HG02588 (cell line): ENCODE results near the gene SERPINB7.

Experiments
- ATAC-seq: cut with Tn5 transposase; IDR thresholded peaks from one replicate; pipeline ENCODE4 v1.9.1; 2021; ENCODE audit warnings: mild to moderate bottlenecking, moderate library complexity; ENCODE audit not compliant: unreplicated experiment

SERPINB7 gene

DNA sequence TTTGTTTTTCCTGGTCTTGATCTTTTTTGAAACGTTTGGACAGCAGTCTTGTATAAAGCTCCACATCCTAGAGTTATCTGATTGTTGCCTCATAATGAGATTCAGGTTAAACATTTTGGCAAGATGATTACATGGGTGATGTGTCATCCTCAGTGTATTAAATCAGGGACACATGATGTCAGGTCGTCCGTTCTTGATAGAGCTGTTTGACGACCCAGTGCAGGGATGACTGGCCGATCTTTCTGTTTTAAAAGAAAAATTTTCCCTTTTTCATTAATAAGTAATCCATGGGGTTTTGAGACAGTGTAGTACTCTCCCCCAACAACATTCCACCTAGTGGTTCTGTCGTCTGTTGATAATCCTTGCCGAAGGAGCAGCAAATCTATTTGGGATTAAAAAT is 67.8 kb downstream of the SERPINB7 start:
- ATAC-seq = peak; percentile 62

DNA sequence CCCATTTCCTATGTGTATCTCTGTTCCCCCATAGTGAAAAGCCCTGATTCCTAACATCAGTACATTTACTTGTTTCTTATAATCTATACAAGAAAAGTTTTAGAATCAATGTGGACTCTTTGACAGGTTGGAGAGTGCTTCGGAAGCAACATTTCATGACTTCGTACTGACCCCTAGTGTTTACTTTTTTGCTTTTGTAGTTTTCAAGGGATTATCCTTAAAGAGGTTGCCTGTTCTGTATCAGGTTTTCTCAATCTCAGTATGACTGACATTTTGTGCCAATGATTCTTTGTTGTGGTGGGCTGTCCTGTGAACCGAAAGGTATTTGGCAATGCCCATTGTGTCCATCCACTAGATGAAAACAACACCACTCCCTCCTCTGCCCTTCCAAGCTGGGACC is 69.0 kb downstream of the SERPINB7 start:
- ATAC-seq = no peak

DNA sequence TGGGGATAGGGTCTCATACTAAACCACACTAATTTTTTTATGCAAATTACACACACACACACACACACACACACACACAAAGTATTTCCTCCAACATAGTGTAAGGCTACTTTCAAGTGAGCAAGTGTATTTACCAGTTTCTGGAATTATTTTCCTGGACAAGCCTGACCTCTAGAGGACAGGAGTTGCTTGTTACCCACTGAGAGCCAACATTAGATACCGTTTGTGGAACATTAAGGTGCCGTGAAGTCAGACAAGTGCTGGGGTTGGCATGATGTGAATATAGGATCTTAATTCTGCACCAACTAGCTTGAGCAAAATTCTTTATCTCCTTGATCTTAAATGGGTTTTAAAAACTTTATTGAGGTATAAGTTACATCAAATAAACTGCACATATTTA is 72.9 kb downstream of the SERPINB7 start:
- ATAC-seq = no peak

DNA sequence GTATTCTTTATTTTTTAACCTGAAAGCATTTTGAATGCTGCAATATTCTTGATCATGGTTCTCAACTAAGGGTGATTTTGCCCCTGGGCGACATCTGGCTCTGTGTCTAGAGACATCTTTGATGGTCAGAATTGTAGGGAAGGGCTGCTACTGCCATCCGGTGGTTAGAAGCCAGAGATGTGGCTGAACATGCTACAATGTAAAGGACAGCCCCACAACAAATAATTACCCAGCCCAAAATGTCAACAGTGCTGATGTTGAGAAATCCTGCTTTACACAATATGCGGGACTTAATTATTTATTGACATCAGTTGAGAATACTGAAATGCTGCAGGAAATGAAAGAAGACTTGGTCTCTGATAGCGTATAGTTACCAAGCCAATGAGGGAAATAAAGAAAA is 74.8 kb downstream of the SERPINB7 start:
- peak; percentile 61 for ATAC-seq

DNA sequence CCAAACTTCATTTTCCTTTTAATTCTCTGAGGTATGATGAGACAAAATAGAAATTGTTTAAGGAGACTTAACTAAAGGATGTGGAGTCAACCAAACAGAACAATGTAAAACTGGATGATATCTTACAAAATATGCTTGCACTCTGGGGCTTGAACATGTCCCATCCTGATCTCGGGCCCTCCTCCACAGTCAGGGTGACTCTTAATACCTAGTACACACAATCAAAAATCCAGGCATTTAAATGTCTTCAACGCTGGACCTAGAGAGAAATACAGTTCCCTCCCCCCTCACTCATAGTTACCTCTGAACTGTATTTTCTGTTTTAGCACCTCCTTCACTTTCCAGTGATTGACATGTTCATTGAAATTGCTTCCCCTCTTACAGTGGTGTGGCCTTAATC is 75.4 kb downstream of the SERPINB7 start:
- no peak for ATAC-seq
